HEK293T (cell line): ENCODE results near the gene MYB.

Source experiments
- ARNT ChIP-seq: fragments of 450-650 bp; IDR thresholded peaks from 2 replicates; pipeline ENCODE4 v1.6.1; 2017; ENCODE audit warnings: mild to moderate bottlenecking
- BHLHE40 ChIP-seq: fragments of 450-650 bp; IDR thresholded peaks from 2 replicates; pipeline ENCODE4 v1.6.1; 2016; ENCODE audit warnings: mild to moderate bottlenecking, moderate library complexity, borderline replicate concordance
- CTBP1 ChIP-seq: fragments of 450-650 bp; IDR thresholded peaks from 2 replicates; pipeline ENCODE4 v1.6.1; 2016; ENCODE audit warnings: borderline replicate concordance
- ELF4 ChIP-seq: fragments of 450-650 bp; IDR thresholded peaks from 2 replicates; pipeline ENCODE4 v1.6.1; 2017; ENCODE audit warnings: antibody characterized with exemption
- FOXA1 ChIP-seq: fragments of 450-650 bp; IDR thresholded peaks from 2 replicates; pipeline ENCODE4 v1.6.1; 2016; ENCODE audit warnings: mild to moderate bottlenecking
- FOXK2 ChIP-seq: fragments of 450-650 bp; IDR thresholded peaks from 2 replicates; pipeline ENCODE4 v1.6.1; 2016; ENCODE audit warnings: mild to moderate bottlenecking
- FOXM1 ChIP-seq: fragments of 450-650 bp; IDR thresholded peaks from 2 replicates; pipeline ENCODE4 v1.6.1; 2017; ENCODE audit warnings: mild to moderate bottlenecking, borderline replicate concordance
- HDGF ChIP-seq: fragments of 450-650 bp; IDR thresholded peaks from 2 replicates; pipeline ENCODE4 v1.6.1; 2017; ENCODE audit warnings: antibody characterized with exemption, borderline replicate concordance
- NFRKB ChIP-seq: fragments of 450-650 bp; IDR thresholded peaks from 2 replicates; pipeline ENCODE4 v1.6.1; 2016; ENCODE audit warnings: mild to moderate bottlenecking, moderate library complexity
- SP1 ChIP-seq: fragments of 450-650 bp; IDR thresholded peaks from 2 replicates; pipeline ENCODE4 v1.6.1; 2017
- SUZ12 ChIP-seq: fragments of 450-650 bp; IDR thresholded peaks from 2 replicates; pipeline ENCODE4 v1.6.1; 2016; ENCODE audit warnings: mild to moderate bottlenecking
- TARDBP ChIP-seq: fragments of 450-650 bp; IDR thresholded peaks from 2 replicates; pipeline ENCODE4 v1.6.1; 2016
- ZNF384 ChIP-seq: fragments of 450-650 bp; IDR thresholded peaks from 2 replicates; pipeline ENCODE4 v1.6.1; 2016

DNA sequence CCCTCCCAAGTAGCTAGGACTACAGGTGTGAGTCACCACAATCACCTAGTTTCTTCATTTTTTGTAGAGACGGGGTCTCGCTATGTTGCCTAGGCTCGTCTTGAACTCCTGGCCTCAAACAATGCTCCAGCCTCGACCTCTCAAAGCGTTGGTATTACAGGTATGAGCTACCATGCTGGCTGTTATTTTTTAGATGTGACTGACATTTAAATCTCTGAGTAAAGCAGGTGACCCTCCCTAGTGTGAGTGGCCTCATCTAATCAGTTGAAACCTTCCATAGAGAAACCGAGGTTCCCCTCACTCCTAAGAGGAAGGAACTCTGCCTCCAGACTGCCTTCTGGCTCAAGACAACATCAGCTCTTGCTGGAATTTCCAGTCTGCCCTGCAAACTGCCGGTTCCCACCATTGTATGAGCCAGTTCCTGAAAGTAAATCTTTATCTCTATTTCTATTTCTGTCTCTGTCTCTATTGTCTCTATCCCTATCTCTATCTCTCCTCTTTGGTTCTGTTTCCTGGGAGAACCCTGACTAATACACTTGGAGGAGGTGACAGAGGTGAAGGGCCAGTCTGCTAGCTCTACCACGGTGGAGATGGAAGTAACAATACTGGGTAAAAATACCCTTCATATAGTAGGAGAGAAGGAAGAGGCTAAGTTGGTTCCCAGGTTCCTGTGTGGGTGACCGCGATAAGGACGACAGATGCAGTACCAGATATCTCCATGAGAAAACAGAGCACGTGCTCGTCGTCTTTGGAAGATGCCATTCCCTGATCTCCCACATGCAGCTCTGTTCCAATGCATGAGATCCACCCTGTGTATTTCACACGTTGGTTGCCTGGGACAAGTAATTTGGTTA lies 81.0 kb downstream of the MYB start:
- TF ChIP-seq CTBP1 = no peak
- no peak for TF ChIP-seq HDGF
- no peak for TF ChIP-seq FOXM1
- no peak for TF ChIP-seq BHLHE40
- TF ChIP-seq SP1 = no peak
- no peak for TF ChIP-seq ELF4
- no peak for TF ChIP-seq NFRKB
- TF ChIP-seq TARDBP = no peak
- no peak for TF ChIP-seq ARNT
- TF ChIP-seq ZNF384 = no peak
- no peak for TF ChIP-seq SUZ12
- no peak for TF ChIP-seq FOXA1
- no peak for TF ChIP-seq FOXK2
